Nephron progenitor cell (in vitro differentiated cells): Measurements from ENCODE around the gene PAX5.
A peak's percentile ranks its signal among the peaks of the same experiment; 100 is the strongest.

Source experiments
- DNase-seq: peaks from one replicate; pipeline ENCODE4 v3.0.0; 2021
- H3K27ac Mint-ChIP-seq: 2 replicates; pipeline ENCODE4 v1.8.0; 2021; ENCODE audit warnings: mild to moderate bottlenecking, moderate library complexity, mixed read lengths
- H3K27me3 Mint-ChIP-seq: 2 replicates; pipeline ENCODE4 v1.8.0; 2021; ENCODE audit warnings: mild to moderate bottlenecking, low read depth, mixed read lengths; ENCODE audit not compliant: poor library complexity
- H3K36me3 Mint-ChIP-seq: 2 replicates; pipeline ENCODE4 v1.8.0; 2021; ENCODE audit warnings: low read depth, mixed read lengths
- H3K4me1 Mint-ChIP-seq: 2 replicates; pipeline ENCODE4 v1.8.0; 2021; ENCODE audit warnings: mixed read lengths
- H3K4me3 Mint-ChIP-seq: 2 replicates; pipeline ENCODE4 v1.8.0; 2021; ENCODE audit warnings: mild to moderate bottlenecking, moderate library complexity, mixed read lengths
- H3K9me3 Mint-ChIP-seq: 2 replicates; pipeline ENCODE4 v1.8.0; 2021; ENCODE audit warnings: mild to moderate bottlenecking, moderate library complexity, mixed read lengths
- CTCF ChIP-seq: fragments of 200-600 bp; sonication (generic); IDR thresholded peaks from 2 replicates; pipeline ENCODE4 v1.5.0; 2021; ENCODE audit warnings: antibody characterized with exemption

PAX5 gene

GRCh38 chr9:36995927-36996705 lies 38.0 kb downstream of the PAX5 start:
- peak; percentile 55 for TF ChIP-seq CTCF
- H3K4me3 Mint-ChIP-seq, result no peak overlapping the region
- H3K36me3 Mint-ChIP-seq, result no peaks in the 10 kb centered on the region
- peak; percentile 72 for DNase-seq
- H3K27ac Mint-ChIP-seq, result no peak overlapping the region
- H3K27me3 Mint-ChIP-seq, result peaks cover 81% of the 10 kb centered on the region
- H3K9me3 Mint-ChIP-seq, result peaks cover 8% of the 10 kb centered on the region
- H3K4me1 Mint-ChIP-seq, result peaks cover 21% of the 10 kb centered on the region

DNA sequence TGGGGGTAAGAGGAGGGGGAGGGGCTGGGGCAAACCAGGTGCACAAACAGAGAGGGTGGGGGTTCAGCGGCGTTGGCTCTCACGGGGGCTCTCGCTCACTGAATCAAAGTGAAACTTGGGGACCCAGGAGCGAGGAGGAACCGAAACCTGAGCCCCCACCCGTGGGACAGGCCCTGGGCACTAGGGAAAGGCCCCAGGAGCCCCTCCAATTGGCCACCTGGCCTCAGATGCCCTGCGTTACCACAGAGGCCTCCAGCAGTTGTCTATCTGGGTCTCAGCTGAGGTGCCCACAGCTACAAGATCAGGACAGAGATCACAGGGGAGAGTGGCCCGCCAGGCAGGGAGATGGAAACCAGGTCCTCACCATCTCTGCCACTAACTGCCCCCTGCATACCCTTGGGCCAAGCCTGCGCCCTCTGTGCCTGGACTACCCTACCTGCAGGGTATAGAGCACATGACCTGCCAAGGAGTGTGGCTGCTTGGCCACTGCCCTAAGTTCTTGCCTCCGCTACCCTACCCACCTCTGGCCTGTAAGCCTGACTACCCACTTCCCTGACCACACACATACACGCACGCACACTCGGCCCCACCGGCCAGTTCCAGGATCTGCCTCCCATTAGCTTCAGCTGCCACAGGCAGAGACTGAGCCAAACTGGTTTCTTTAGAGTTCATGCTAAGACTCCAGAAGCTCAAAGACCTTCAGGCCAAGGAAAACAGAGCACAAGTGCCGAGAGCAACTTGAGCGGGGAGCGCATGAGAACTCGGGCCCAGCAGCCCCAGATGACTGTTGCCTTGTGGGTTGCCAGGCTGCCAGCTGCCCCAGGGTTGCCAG lies 39.9 kb downstream of the PAX5 start:
- H3K27me3 Mint-ChIP-seq, result peaks cover 81% of the 10 kb centered on the region
- H3K27ac Mint-ChIP-seq, result no peak overlapping the region
- H3K36me3 Mint-ChIP-seq, result peaks cover 4% of the 10 kb centered on the region
- H3K4me1 Mint-ChIP-seq, result peaks cover 18% of the 10 kb centered on the region
- peaks cover 26% of the 10 kb centered on the region for H3K9me3 Mint-ChIP-seq
- H3K4me3 Mint-ChIP-seq, result no peak overlapping the region
- TF ChIP-seq CTCF, result no peak
- no peak for DNase-seq

- TF ChIP-seq CTCF, result no peak
- peaks cover 4% of the 10 kb centered on the region for H3K36me3 Mint-ChIP-seq
- H3K27ac Mint-ChIP-seq, result no peak overlapping the region
- H3K4me3 Mint-ChIP-seq, result no peak overlapping the region
- H3K4me1 Mint-ChIP-seq, result peaks cover 20% of the 10 kb centered on the region
- DNase-seq, result no peak
- peaks cover 28% of the 10 kb centered on the region for H3K9me3 Mint-ChIP-seq
- peaks cover 87% of the 10 kb centered on the region for H3K27me3 Mint-ChIP-seq
These were observed 41.4 kb downstream of the PAX5 start for GRCh38 chr9:36992501-36993316.

- Mint-ChIP-seq H3K4me1 (peaks cover 20% of the 10 kb centered on the region), H3K27ac (no peak overlapping the region), H3K9me3 (peaks cover 37% of the 10 kb centered on the region), H3K27me3 (peaks cover 93% of the 10 kb centered on the region), H3K36me3 (peaks cover 4% of the 10 kb centered on the region), H3K4me3 (no peak overlapping the region)
- DNase-seq, result peak; percentile 69
- TF ChIP-seq CTCF, result peak; percentile 58
These were observed 42.4 kb downstream of the PAX5 start for GRCh38 chr9:36991516-36992134.

DNA sequence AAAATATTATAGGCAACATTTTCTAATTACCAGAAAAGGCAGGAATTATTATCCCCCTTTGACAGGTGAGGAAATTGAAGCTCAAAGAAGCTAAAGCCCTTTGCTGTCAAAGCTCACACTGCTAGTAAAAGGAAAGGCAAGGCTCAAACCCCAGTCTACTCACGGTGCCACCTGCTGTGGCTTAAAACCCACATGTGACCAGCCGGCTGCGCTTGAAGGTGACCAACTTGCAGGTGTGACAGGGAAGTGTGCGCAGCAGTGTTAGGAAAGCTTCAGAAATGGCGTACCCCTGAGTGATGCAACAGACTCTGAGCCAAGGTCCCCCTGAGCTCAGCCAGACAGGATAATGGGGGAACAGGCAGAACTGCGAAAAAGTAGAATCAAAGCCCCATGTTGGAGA lies 45.2 kb downstream of the PAX5 start:
- no peak overlapping the region for H3K27ac Mint-ChIP-seq
- peaks cover 98% of the 10 kb centered on the region for H3K27me3 Mint-ChIP-seq
- DNase-seq, result no peak
- peaks cover 37% of the 10 kb centered on the region for H3K9me3 Mint-ChIP-seq
- H3K36me3 Mint-ChIP-seq, result peaks cover 4% of the 10 kb centered on the region
- H3K4me1 Mint-ChIP-seq, result peaks cover 17% of the 10 kb centered on the region
- no peak for TF ChIP-seq CTCF
- no peak overlapping the region for H3K4me3 Mint-ChIP-seq
